Measurements from ENCODE around the gene NUDT3. TPM values are rescaled to one million over a fixed set of nuclear protein-coding genes. Genes with fewer than 3 reads are reported as not detected.

NUDT3 gene
- total RNA-seq, 1 donor from 2014 or later: 16.7 TPM

DNA sequence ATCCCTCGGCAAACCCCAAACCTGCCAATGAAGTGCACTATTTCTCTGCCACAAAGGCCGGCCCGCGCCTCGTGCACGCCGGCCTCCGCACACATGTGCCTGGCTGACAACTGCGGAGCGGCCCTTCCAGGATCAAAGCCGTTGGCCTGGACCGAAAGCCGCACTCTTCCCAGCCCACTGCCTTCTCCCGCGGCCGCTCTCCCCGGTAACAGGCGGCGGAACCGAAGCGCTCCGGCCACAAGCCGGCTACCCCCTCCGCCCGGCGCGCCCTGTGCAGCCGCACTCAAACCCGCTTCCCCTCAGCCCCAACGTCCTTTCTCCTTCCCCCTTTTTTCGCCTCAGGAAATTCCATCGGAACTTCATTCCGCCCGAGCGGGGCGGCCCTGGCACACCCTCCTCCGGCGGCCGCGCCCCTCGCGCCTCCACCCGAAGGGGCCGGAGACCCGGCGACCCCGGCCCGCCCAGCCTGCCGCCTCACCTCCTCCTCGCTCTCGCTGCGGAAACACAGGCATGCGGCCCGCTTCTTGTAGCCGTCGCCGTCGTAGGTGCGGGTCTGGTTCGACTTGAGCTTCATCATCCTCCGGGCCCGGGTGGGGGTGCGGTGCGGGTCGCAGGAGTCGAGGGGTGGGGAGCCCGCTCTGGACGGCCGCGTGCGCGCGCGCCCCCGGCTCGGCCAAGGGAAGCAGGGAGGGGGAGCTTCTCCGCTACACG is 528 bp downstream of the NUDT3 start:
- TF ChIP-seq EZH2 (IDR thresholded peaks at IDR 0.05; ENCODE audit: insufficient read depth, low read length): no peak
- TF ChIP-seq, protein P1, sequence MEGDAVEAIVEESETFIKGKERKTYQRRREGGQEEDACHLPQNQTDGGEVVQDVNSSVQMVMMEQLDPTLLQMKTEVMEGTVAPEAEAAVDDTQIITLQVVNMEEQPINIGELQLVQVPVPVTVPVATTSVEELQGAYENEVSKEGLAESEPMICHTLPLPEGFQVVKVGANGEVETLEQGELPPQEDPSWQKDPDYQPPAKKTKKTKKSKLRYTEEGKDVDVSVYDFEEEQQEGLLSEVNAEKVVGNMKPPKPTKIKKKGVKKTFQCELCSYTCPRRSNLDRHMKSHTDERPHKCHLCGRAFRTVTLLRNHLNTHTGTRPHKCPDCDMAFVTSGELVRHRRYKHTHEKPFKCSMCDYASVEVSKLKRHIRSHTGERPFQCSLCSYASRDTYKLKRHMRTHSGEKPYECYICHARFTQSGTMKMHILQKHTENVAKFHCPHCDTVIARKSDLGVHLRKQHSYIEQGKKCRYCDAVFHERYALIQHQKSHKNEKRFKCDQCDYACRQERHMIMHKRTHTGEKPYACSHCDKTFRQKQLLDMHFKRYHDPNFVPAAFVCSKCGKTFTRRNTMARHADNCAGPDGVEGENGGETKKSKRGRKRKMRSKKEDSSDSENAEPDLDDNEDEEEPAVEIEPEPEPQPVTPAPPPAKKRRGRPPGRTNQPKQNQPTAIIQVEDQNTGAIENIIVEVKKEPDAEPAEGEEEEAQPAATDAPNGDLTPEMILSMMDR (IDR thresholded peaks at IDR 0.05; ENCODE audit: insufficient read depth, low read depth, low read length): no peak
- no peak for FAIRE-seq
- peaks cover 37% of the 10 kb centered on the region for H4K20me1 ChIP-seq (ENCODE audit: insufficient read depth, low read length)
- H3K9me3 Mint-ChIP-seq (ENCODE audit: unreplicated experiment): peaks cover 4% of the 10 kb centered on the region
- no peaks in the 10 kb centered on the region for H3K27me3 ChIP-seq (ENCODE audit: insufficient read depth, low read length)
- peak overlapping the region; percentile 94 for H3K4me2 ChIP-seq (ENCODE audit: low read length)
- H3K4me1 Mint-ChIP-seq (ENCODE audit: low read depth, unreplicated experiment): peaks cover 5% of the 10 kb centered on the region
- peak overlapping the region; percentile 78 for H3K27ac ChIP-seq (ENCODE audit: low read depth, low read length)
- no peaks in the 10 kb centered on the region for H3K27me3 Mint-ChIP-seq (ENCODE audit: low read depth, unreplicated experiment)
- DNase-seq (ENCODE audit: low read depth): peak; percentile 45
- H3K4me1 ChIP-seq (ENCODE audit: insufficient read depth, low read length): peaks cover 7% of the 10 kb centered on the region
- peak overlapping the region; percentile 79 for H2AFZ ChIP-seq (ENCODE audit: low read depth, low read length)
- H3K36me3 Mint-ChIP-seq (ENCODE audit: low read depth, unreplicated experiment): no peaks in the 10 kb centered on the region
- no peaks in the 10 kb centered on the region for H3K36me3 ChIP-seq (ENCODE audit: insufficient read depth, low read length)
- no peak overlapping the region for H3K27ac Mint-ChIP-seq (ENCODE audit: unreplicated experiment)
- peaks cover 61% of the 10 kb centered on the region for H3K79me2 ChIP-seq (ENCODE audit: insufficient read depth, low read length)
- peak overlapping the region; percentile 77 for H3K4me3 ChIP-seq (ENCODE audit: insufficient read depth, low read depth, low read length)
- H3K9me3 ChIP-seq (ENCODE audit: insufficient read depth, low read depth, low read length): no peaks in the 10 kb centered on the region
- peak overlapping the region; percentile 92 for H3K9ac ChIP-seq (ENCODE audit: low read length)
- H3K4me3 Mint-ChIP-seq (ENCODE audit: unreplicated experiment): no peak overlapping the region

GRCh38 chr6:34391473-34391785 is 1.0 kb downstream of the NUDT3 start:
- Mint-ChIP-seq H3K9me3 (ENCODE audit: unreplicated experiment) (peaks cover 4% of the 10 kb centered on the region), H3K27me3 (ENCODE audit: low read depth, unreplicated experiment) (no peaks in the 10 kb centered on the region), H3K4me1 (ENCODE audit: low read depth, unreplicated experiment) (peaks cover 7% of the 10 kb centered on the region), H3K27ac (ENCODE audit: unreplicated experiment) (no peak overlapping the region), H3K36me3 (ENCODE audit: low read depth, unreplicated experiment) (no peaks in the 10 kb centered on the region), H3K4me3 (ENCODE audit: unreplicated experiment) (no peak overlapping the region)
- peak overlapping the region; percentile 92 for H3K9ac ChIP-seq (ENCODE audit: low read length)
- peak overlapping the region; percentile 77 for H3K4me3 ChIP-seq (ENCODE audit: insufficient read depth, low read depth, low read length)
- H3K4me2 ChIP-seq (ENCODE audit: low read length): peak overlapping the region; percentile 94
- peaks cover 42% of the 10 kb centered on the region for H4K20me1 ChIP-seq (ENCODE audit: insufficient read depth, low read length)
- H3K79me2 ChIP-seq (ENCODE audit: insufficient read depth, low read length): peaks cover 66% of the 10 kb centered on the region
- peak overlapping the region; percentile 79 for H2AFZ ChIP-seq (ENCODE audit: low read depth, low read length)
- peaks cover 7% of the 10 kb centered on the region for H3K4me1 ChIP-seq (ENCODE audit: insufficient read depth, low read length)
- TF ChIP-seq, protein P1 (IDR thresholded peaks at IDR 0.05; ENCODE audit: insufficient read depth, low read depth, low read length): no peak
- no peak for TF ChIP-seq EZH2 (IDR thresholded peaks at IDR 0.05; ENCODE audit: insufficient read depth, low read length)
- H3K27ac ChIP-seq (ENCODE audit: low read depth, low read length): peak overlapping the region; percentile 78
- H3K36me3 ChIP-seq (ENCODE audit: insufficient read depth, low read length): no peaks in the 10 kb centered on the region
- no peak for FAIRE-seq
- no peak for DNase-seq (ENCODE audit: low read depth)
- H3K9me3 ChIP-seq (ENCODE audit: insufficient read depth, low read depth, low read length): no peaks in the 10 kb centered on the region
- no peaks in the 10 kb centered on the region for H3K27me3 ChIP-seq (ENCODE audit: insufficient read depth, low read length)

Measured in astrocyte (in vitro differentiated cells and primary cell).